ENCODE measurements around the gene MAPK11.
A peak's percentile ranks its signal among the peaks of the same experiment; 100 is the strongest.

The MAPK11 gene

DNA sequence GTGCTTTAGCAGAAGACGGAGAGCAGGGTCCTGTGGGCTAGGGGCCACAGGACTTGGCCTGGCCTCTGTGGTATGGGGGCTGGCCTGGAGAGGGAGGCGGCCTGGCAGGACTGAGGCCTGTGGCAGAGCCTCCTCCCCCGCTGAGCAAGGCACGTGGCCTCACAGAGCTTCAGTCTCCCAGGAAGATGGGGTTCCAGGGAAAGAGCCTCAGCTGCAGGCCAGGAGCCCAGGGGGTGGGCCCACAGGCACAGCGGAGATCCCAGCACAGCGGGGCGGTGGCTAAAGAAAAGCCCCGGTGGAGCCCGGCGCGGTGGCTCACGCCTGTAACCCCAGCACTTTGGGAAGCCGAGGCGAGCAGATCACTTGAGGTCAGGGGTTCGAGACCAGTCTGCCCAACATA lies 10.9 kb downstream of the MAPK11 start:
- no peak for DNase-seq

GRCh38 chr22:50258361-50259292 lies 11.6 kb downstream of the MAPK11 start:
- no peak for DNase-seq

DNA sequence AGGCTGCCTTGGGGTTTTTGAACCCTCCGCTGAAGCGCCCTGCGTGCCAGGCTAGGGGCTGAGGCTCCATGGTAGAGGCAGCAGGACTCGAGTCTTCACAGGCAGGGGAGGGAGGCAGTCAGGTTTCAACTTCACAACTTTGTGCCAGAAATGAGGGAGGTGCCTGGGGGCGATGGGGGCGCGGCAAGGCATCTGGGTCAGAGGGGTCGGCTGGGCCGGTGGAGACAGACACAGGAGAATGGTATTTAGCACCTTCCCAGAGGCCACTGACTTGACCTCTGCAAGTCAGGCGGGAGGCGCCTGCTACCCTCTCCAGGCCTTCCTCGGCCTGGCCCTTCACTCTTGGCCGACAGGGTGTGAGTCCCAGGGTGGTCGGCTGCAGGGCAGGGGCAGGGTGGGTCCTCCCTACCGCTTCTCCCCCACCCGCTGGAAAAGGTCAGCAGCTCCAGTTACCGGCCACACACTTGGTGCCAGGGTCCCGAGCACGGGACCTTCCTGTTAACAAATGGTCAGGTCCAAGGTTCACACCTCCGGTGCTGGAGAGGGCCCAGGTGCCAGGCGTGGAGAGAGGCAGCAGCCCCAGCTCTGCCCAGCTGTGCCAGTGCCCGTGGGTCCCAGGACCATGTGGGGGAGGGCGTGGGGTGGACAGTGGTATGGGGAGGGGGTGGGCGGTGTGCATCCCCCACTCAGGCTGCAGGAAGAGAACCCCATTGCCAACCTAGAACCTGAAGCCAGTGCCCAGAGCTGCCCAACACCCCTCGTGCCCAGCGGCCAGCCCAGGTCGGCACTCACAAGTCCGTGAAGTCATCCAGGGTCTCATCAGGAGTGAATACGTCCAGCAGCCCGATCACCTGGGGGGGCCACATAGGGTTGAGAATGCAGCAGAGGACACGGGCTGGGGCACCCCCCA lies 12.5 kb downstream of the MAPK11 start:
- DNase-seq, result no peak

GRCh38 chr22:50257041-50257440 lies 13.1 kb downstream of the MAPK11 start:
- DNase-seq, result no peak

- DNase-seq, result no peak
Observed at GRCh38 chr22:50256258-50256862, 13.8 kb downstream of the MAPK11 start.

DNA sequence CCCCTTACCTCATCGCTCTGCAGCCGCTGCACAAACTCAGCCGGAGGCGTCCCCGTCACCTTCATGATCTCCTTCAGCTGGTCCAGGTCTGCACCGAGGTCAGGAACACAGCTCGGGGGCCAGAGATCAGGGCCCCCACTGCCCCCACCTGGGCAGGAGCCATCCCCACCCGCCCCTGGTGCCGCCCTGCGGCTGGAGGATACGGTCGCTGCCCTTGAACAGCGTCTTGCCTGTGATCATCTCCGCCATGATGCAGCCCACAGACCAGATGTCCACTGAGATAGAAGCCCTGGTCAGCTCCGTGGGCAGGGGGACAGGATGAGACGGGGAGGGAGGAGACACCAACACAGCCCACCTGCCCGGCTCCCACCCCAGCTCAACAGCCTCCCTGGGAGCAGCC lies 14.6 kb downstream of the MAPK11 start:
- no peak for DNase-seq

DNA sequence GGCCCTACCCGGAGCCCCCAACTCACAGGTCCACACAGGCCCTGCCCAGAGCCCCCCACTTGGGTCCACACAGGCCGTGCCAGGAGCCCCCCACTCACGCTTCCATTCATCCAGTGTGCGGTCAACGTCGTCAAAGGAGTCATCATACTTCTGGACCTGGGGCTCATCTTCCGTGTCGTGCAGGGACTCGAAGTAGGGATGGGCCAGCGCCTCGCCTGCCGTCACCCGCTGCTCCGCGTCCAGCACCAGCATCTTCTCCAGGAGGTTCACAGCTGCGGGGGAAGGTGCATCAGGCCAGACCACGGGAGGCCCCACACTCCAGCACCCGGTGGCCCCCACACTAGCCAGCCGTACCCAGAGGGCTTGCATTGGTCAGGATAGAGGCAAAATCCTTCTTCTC lies 15.1 kb downstream of the MAPK11 start:
- no peak for DNase-seq

DNA sequence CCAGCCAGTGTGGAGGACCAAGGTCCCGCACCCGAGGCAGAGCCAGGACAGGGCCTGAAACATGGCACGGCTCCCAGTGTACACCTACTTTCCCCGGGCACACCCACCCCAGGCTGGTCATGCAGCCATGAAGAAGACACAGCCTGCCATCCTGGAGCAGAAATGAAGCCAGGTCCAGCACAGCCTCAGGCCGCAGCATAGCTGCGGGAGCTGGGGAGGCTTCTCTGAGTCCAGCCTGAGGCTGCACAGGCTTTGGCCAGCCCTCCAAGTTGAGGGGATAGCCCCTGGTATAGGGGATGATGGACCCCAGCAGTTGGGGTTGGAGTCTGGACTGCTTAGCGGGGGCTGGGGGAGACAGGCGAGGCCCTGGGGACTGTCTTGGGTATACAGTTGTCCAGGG lies 16.2 kb downstream of the MAPK11 start:
- DNase-seq, result no peak

DNA sequence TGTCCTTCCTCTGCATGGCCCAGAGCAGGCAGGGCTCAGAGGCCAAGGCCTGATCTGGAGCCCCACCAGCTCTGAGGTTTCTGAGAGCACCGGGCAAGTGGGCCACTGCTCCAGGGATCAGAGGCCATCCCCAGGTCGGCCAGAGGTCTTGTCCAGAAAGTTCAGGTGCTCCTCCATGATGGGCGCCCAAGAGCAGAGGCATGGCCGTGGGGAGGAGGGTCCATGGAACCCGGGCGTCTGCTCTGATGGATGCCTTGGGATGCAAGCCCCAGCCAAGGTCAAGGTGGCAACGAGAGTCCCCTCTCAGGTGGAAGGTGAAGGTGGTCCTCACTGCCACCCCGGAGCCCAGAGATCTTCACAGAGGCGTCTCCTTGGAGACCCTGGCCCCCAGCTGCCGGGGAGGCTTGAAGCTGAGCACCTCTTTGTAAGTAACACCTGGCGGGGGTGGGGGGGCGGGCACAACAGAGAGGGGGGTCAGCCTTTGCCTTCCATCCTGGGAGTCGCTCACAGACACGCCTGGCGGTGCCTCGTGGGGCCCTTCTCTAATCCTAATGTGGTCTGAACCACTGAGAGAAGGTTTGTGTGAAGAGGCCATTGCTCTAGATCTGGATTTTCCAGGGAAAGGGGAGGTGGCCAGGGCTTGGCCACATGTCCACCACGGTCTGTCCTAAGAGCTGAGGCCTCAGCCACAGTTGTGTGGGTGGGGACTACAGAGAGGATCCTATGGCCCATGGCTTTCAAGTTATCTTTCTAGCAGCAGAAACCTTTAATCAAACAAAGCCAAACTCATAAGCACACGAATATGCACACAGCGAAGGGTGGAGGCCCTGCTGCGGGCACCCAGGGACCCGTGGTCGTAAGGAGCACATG lies 16.9 kb downstream of the MAPK11 start:
- DNase-seq, result no peak

- DNase-seq, result no peak
Observed at GRCh38 chr22:50252082-50253045, 17.8 kb downstream of the MAPK11 start.

- DNase-seq, result no peak
Observed at GRCh38 chr22:50251477-50252081, 18.6 kb downstream of the MAPK11 start.

- peak; percentile 30 for DNase-seq
Observed at GRCh38 chr22:50250555-50251476, 19.4 kb downstream of the MAPK11 start, which contains the start of gene HDAC10. Gene HDAC10, minus strand, starts transcription at chr22:50251265. Its CDS starts 233 bp downstream, at chr22:50251032.

DNA sequence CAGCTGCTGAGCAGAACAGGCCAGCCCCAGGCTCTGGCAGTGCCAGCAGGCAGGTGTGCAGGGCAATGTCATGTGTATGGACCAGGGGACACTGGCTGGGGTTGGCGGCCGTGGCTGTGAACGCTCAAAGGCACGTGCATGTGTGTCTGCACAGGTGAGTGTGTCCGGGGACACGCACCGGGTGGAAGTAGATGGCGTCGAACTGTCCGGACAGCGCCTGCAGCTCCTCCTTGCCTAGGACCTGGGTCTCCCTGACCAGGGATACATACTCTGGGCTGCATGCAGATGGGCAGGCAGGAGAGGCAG lies 20.0 kb downstream of the MAPK11 start:
- DNase-seq, result no peak

DNA sequence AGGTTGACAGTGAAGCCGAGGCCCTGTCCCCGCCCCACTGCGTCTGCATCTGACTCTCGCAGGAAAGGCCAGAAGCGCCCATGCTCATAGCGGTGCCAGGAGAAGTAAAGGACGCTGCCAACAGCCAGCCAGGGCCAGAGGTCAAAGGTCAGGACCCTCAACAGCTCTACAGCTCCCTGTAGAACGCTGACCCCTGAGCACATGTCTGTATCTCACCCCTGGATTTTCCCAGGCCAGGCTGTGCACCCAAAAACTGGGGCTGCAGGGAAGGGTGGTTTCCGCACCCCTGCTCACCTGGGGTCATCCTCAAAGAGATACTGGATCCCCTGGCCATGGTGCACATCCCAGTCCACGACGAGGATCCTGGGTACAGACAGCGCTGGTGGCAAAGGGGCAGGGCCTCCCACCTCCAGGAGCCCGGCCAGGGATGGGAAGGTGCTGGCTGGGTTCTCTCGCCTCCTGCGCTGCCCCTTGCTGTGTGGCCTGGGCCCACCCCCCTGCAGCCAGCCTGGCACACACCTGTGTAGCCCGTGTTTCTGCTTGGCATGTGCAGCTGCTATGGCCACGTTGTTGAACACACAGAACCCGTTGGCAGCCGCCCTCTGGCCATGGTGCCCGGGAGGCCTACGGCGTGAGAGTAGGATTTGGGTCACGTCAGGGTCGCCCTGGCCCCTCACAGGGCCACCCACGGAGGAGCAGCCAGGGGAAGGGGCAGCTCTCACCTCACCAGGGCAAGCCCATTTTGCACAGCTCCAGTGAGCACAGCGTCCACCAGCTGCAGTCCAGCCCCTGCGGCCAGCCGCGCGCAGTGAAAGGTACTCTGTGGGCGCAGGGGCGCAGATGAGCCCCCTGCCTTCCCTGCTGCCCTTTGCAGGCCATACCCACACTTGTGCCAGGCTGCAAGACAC lies 20.6 kb downstream of the MAPK11 start:
- no peak for DNase-seq

DNA sequence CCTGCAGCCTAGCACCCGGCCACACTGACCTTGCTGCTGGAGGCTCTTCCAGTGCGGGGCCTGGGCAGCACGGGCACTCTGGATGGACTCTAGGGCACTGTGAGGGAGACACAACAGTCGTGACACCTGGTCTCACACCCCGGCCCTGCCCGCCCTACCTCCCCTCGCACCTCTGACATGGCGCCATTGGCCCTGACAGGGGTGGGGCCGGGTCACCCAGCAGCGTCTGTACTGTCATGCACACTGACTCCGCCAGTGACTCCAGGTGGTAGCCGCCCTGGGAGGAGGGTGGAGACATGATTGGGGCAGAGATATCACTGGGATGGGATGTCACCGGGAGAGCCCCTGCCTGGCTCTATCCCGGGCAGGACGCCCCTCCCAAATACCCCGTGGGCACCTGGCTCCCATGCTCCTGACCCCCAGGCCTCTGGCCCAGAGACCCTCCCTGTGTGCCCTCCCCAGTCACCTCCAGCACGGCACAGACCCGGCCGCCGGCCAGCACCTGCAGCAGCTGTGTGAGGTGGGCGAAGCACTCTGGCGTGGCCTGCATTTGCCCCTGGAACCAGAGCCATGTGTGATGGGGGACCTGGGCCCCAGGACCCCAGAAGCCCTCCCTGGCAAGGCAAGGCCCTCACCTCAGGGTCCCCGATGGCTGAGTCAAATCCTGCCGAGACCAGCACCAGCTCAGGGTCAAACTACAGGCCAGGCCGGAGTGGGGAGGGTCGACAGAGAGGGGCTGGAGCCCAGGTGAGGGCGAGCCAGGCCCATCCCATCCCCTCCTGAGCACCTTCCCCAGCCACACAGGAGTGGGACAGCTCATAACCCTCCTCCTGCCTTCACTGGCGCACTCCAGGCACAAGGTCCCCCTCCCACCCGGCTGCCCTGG lies 21.7 kb downstream of the MAPK11 start:
- DNase-seq, result no peak

DNA sequence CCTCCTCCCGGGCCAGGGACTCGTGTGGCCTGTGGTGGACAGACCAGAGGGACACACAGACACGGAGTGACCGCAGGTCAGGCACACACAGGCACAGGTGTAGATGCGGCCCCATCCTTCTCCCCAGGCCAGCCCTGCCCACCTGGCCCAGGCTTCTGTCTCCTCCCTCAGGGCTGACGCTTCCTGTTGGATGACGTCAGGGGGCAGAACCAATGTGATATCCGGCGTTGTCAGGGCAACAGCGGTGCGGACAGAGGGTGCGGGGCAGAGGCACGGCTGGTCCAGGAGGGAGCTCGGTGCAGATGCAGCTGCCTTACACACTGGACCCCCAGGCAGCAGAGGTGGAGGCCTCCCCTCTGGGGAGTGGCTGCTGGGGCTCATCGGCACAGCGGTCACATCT lies 22.4 kb downstream of the MAPK11 start:
- DNase-seq, result peak; percentile 69
